ENCODE results near the gene DCUN1D2.

The DCUN1D2 gene

GRCh38 chr13:113520571-113520970, 30.1 kb upstream of the DCUN1D2 start:
- no peak overlapping the region for H3K9ac ChIP-seq (ENCODE audit: low read length)
- H3F3A ChIP-seq (ENCODE audit: insufficient read depth, low read length), result no peaks in the 10 kb centered on the region
- TF ChIP-seq EZH2phosphoT487 (IDR thresholded peaks at IDR 0.05; ENCODE audit: low read length), result no peak
- no peak for TF ChIP-seq EZH2 (optimal IDR thresholded peaks at IDR 0.05; ENCODE audit: low read depth, low read length)
- TF ChIP-seq CTCF (IDR thresholded peaks at IDR 0.05; ENCODE audit: low read length), result no peak
- H3K36me3 ChIP-seq (replicated peaks; ENCODE audit: insufficient read depth, low read length), result no peaks in the 10 kb centered on the region
- H3K27me3 ChIP-seq (replicated peaks; ENCODE audit: insufficient read depth, low read length), result no peaks in the 10 kb centered on the region
- no peak overlapping the region for H3K27ac ChIP-seq (ENCODE audit: low read length)
- H3K4me2 ChIP-seq (ENCODE audit: low read depth, low read length), result no peak overlapping the region
- no peaks in the 10 kb centered on the region for H3K4me1 ChIP-seq (ENCODE audit: low read length)
- no peaks in the 10 kb centered on the region for H3K79me2 ChIP-seq (ENCODE audit: low read length)
- H4K20me1 ChIP-seq (ENCODE audit: insufficient read depth, low read length), result no peaks in the 10 kb centered on the region
- no peak for DNase-seq
- no peak overlapping the region for H2AFZ ChIP-seq (ENCODE audit: low read length)
- H3K9me3 ChIP-seq (replicated peaks; ENCODE audit: insufficient read depth, low read length), result no peaks in the 10 kb centered on the region
- H3K9me2 ChIP-seq (replicated peaks; ENCODE audit: insufficient read depth, low read length), result no peaks in the 10 kb centered on the region
- no peak overlapping the region for H3K4me3 ChIP-seq (ENCODE audit: low read length)

- Histone ChIP-seq H4K20me1 (ENCODE audit: insufficient read depth, low read length) (no peaks in the 10 kb centered on the region), H3K9ac (ENCODE audit: low read length) (no peak overlapping the region), H3K4me3 (ENCODE audit: low read length) (no peak overlapping the region), H3K4me2 (ENCODE audit: low read depth, low read length) (no peak overlapping the region), H3K27me3 (replicated peaks; ENCODE audit: insufficient read depth, low read length) (no peaks in the 10 kb centered on the region), H3K9me2 (replicated peaks; ENCODE audit: insufficient read depth, low read length) (no peaks in the 10 kb centered on the region), H3K27ac (ENCODE audit: low read length) (no peak overlapping the region), H3K4me1 (ENCODE audit: low read length) (no peaks in the 10 kb centered on the region), H2AFZ (ENCODE audit: low read length) (no peak overlapping the region), H3K79me2 (ENCODE audit: low read length) (no peaks in the 10 kb centered on the region), H3F3A (ENCODE audit: insufficient read depth, low read length) (no peaks in the 10 kb centered on the region), H3K9me3 (replicated peaks; ENCODE audit: insufficient read depth, low read length) (no peaks in the 10 kb centered on the region), H3K36me3 (replicated peaks; ENCODE audit: insufficient read depth, low read length) (no peaks in the 10 kb centered on the region)
- no peak for TF ChIP-seq EZH2phosphoT487 (IDR thresholded peaks at IDR 0.05; ENCODE audit: low read length)
- TF ChIP-seq CTCF (IDR thresholded peaks at IDR 0.05; ENCODE audit: low read length), result no peak
- TF ChIP-seq EZH2 (optimal IDR thresholded peaks at IDR 0.05; ENCODE audit: low read depth, low read length), result no peak
- no peak for DNase-seq
These were observed 29.0 kb upstream of the DCUN1D2 start for GRCh38 chr13:113519556-113519955.

- H3K36me3 ChIP-seq (replicated peaks; ENCODE audit: insufficient read depth, low read length), result no peaks in the 10 kb centered on the region
- H2AFZ ChIP-seq (ENCODE audit: low read length), result no peak overlapping the region
- no peaks in the 10 kb centered on the region for H3K9me3 ChIP-seq (replicated peaks; ENCODE audit: insufficient read depth, low read length)
- no peaks in the 10 kb centered on the region for H3F3A ChIP-seq (ENCODE audit: insufficient read depth, low read length)
- TF ChIP-seq EZH2 (optimal IDR thresholded peaks at IDR 0.05; ENCODE audit: low read depth, low read length), result no peak
- no peak for TF ChIP-seq CTCF (IDR thresholded peaks at IDR 0.05; ENCODE audit: low read length)
- no peak for TF ChIP-seq EZH2phosphoT487 (IDR thresholded peaks at IDR 0.05; ENCODE audit: low read length)
- H3K27ac ChIP-seq (ENCODE audit: low read length), result no peak overlapping the region
- no peaks in the 10 kb centered on the region for H4K20me1 ChIP-seq (ENCODE audit: insufficient read depth, low read length)
- no peak overlapping the region for H3K9ac ChIP-seq (ENCODE audit: low read length)
- DNase-seq, result no peak
- H3K4me1 ChIP-seq (ENCODE audit: low read length), result no peaks in the 10 kb centered on the region
- no peaks in the 10 kb centered on the region for H3K27me3 ChIP-seq (replicated peaks; ENCODE audit: insufficient read depth, low read length)
- H3K79me2 ChIP-seq (ENCODE audit: low read length), result no peaks in the 10 kb centered on the region
- no peaks in the 10 kb centered on the region for H3K9me2 ChIP-seq (replicated peaks; ENCODE audit: insufficient read depth, low read length)
- no peak overlapping the region for H3K4me3 ChIP-seq (ENCODE audit: low read length)
- no peak overlapping the region for H3K4me2 ChIP-seq (ENCODE audit: low read depth, low read length)
These were observed 27.7 kb upstream of the DCUN1D2 start for GRCh38 chr13:113518076-113518803.
